Measurements from ENCODE around the gene TULP4. TPM values are rescaled to one million over a fixed set of nuclear protein-coding genes. Genes with fewer than 3 reads are reported as not detected.

TULP4 gene
- total RNA-seq, 1 experiment from 2014 or later, result 82.0 TPM

DNA sequence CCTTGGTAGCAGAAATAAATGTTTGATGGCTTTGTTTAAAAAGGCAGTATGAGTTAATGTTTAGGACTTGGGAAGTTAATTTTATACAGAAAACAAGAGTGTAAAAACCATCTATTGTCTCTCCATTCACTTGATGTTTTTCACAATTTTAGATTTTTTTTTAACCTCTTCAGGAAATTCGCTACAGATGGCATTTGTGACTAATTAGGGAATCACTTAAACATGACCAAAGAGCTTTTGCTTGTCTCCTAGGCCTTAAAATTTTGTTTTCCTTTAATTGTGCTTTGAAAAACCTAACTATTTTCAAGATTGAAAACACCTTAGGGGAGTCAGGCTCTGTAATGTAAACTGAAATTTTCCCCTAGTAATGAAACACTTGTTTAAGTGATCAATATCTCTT is 17.3 kb downstream of the TULP4 start:
- intact Hi-C loops (cut with micrococcal nuclease; ENCODE audit: unreplicated experiment), result no loop called here

DNA sequence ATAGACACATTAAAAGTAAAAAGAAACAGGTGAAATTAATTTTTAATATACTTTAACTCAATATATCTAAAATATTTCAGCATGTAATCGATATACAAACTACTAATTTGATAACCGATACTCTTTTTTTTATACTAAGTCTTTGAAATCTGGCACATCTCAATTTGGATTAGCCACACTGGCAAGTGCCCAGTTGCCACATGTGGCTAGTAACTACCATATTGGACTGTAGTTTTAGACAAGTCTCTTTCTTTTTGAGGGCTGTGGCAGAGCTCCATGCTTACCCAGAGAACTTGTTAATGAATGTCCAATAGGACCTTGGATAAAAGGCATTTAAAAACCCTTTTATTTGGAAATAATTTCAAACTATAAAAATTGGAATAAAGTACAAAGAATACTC is 17.8 kb downstream of the TULP4 start:
- H3K27me3 ChIP-seq (replicated peaks; ENCODE audit: insufficient read depth, low read depth, low read length, poor library complexity), result no peaks in the 10 kb centered on the region
- peaks cover 3% of the 10 kb centered on the region for H3K36me3 ChIP-seq (ENCODE audit: insufficient read depth, low read length, poor library complexity, severe bottlenecking)
- H3K4me3 ChIP-seq (ENCODE audit: low read depth, low read length, poor library complexity, severe bottlenecking), result no peak overlapping the region
- no TSS peak for BruUV-seq (replicated peaks)
- POLR2A ChIA-PET (ENCODE audit: low non-redundant PET), result no interaction called here
- intact Hi-C loops (cut with micrococcal nuclease; ENCODE audit: unreplicated experiment), result no loop called here
- DNase-seq (ENCODE audit: low spot score), result no peak
- TF ChIP-seq, protein P1, sequence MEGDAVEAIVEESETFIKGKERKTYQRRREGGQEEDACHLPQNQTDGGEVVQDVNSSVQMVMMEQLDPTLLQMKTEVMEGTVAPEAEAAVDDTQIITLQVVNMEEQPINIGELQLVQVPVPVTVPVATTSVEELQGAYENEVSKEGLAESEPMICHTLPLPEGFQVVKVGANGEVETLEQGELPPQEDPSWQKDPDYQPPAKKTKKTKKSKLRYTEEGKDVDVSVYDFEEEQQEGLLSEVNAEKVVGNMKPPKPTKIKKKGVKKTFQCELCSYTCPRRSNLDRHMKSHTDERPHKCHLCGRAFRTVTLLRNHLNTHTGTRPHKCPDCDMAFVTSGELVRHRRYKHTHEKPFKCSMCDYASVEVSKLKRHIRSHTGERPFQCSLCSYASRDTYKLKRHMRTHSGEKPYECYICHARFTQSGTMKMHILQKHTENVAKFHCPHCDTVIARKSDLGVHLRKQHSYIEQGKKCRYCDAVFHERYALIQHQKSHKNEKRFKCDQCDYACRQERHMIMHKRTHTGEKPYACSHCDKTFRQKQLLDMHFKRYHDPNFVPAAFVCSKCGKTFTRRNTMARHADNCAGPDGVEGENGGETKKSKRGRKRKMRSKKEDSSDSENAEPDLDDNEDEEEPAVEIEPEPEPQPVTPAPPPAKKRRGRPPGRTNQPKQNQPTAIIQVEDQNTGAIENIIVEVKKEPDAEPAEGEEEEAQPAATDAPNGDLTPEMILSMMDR (conservative IDR thresholded peaks at IDR 0.05; ENCODE audit: low read depth, low read length), result no peak
- TF ChIP-seq EZH2 (IDR thresholded peaks at IDR 0.05; ENCODE audit: borderline replicate concordance, low read depth, low read length, poor library complexity, severe bottlenecking), result no peak
- H3K4me1 ChIP-seq (ENCODE audit: insufficient read depth, low read length, poor library complexity, severe bottlenecking), result no peaks in the 10 kb centered on the region
- CTCF ChIA-PET, result no interaction called here
- H3K9me3 ChIP-seq (ENCODE audit: low read depth, low read length, poor library complexity, severe bottlenecking), result peaks cover 11% of the 10 kb centered on the region
- H3K27ac ChIP-seq (ENCODE audit: low read depth, low read length, poor library complexity, severe bottlenecking), result no peak overlapping the region

More for the DNA sequence above, 17.3 kb downstream of the TULP4 start:
- no peak overlapping the region for H3K4me3 ChIP-seq (ENCODE audit: low read depth, low read length, poor library complexity, severe bottlenecking)
- ChIA-PET POLR2A (ENCODE audit: low non-redundant PET) (no interaction called here), CTCF (no interaction called here)
- H3K4me1 ChIP-seq (ENCODE audit: insufficient read depth, low read length, poor library complexity, severe bottlenecking), result no peaks in the 10 kb centered on the region
- no peaks in the 10 kb centered on the region for H3K27me3 ChIP-seq (replicated peaks; ENCODE audit: insufficient read depth, low read depth, low read length, poor library complexity)
- DNase-seq (ENCODE audit: low spot score), result no peak
- H3K27ac ChIP-seq (ENCODE audit: low read depth, low read length, poor library complexity, severe bottlenecking), result no peak overlapping the region
- BruUV-seq (replicated peaks), result no TSS peak
- peaks cover 3% of the 10 kb centered on the region for H3K36me3 ChIP-seq (ENCODE audit: insufficient read depth, low read length, poor library complexity, severe bottlenecking)
- H3K9me3 ChIP-seq (ENCODE audit: low read depth, low read length, poor library complexity, severe bottlenecking), result peaks cover 11% of the 10 kb centered on the region
- no peak for TF ChIP-seq EZH2 (IDR thresholded peaks at IDR 0.05; ENCODE audit: borderline replicate concordance, low read depth, low read length, poor library complexity, severe bottlenecking)
- TF ChIP-seq, protein P1 (conservative IDR thresholded peaks at IDR 0.05; ENCODE audit: low read depth, low read length), result no peak

DNA sequence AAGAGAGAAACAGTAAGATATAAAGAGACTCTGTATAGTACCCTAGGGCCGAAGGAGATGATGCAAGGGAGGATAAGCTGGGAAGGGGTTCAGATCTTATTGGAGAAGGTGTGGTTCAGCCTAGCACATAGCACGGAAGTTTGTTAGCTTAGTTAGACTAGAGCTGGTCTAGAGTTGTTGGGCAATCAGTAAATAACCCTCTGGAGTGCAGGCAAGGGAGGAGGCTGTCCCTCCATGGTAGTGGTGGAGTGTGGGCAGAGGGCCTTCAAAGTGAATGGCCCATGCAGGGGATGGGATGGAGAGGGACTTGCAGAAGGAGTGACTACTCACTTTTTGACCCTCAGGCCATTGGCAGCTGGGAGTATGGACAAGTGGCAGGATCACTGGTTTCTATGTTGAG is 20.0 kb downstream of the TULP4 start:
- POLR2A ChIA-PET (ENCODE audit: low non-redundant PET), result interaction anchor here (0.7 kb wide), 1 partner anchor 95 kb away, joined by 15 read pairs; no protein-coding TSS in a partner anchor
- TF ChIP-seq, protein P1 (conservative IDR thresholded peaks at IDR 0.05; ENCODE audit: low read depth, low read length), result no peak
- TF ChIP-seq EZH2 (IDR thresholded peaks at IDR 0.05; ENCODE audit: borderline replicate concordance, low read depth, low read length, poor library complexity, severe bottlenecking), result no peak
- no peaks in the 10 kb centered on the region for H3K36me3 ChIP-seq (ENCODE audit: insufficient read depth, low read length, poor library complexity, severe bottlenecking)
- intact Hi-C loops (cut with micrococcal nuclease; ENCODE audit: unreplicated experiment), result no loop called here
- H3K9me3 ChIP-seq (ENCODE audit: low read depth, low read length, poor library complexity, severe bottlenecking), result peaks cover 4% of the 10 kb centered on the region
- no peak for DNase-seq (ENCODE audit: low spot score)
- no peak overlapping the region for H3K27ac ChIP-seq (ENCODE audit: low read depth, low read length, poor library complexity, severe bottlenecking)
- no peaks in the 10 kb centered on the region for H3K27me3 ChIP-seq (replicated peaks; ENCODE audit: insufficient read depth, low read depth, low read length, poor library complexity)
- H3K4me3 ChIP-seq (ENCODE audit: low read depth, low read length, poor library complexity, severe bottlenecking), result no peak overlapping the region
- BruUV-seq (replicated peaks), result no TSS peak
- H3K4me1 ChIP-seq (ENCODE audit: insufficient read depth, low read length, poor library complexity, severe bottlenecking), result no peaks in the 10 kb centered on the region
- CTCF ChIA-PET, result no interaction called here

Data from A673 (cell line).